Liver (tissue), 2 donors: ENCODE results near the gene DDX31.

Source experiments
- CTCF ChIP-seq: fragments of 150-350 bp; IDR thresholded peaks from 2 replicates; pipeline ENCODE4 v1.5.1; 2017; ENCODE audit warnings: improper control_type of control experiment, low read depth, low read length; ENCODE audit not compliant: missing input control
- YY1 ChIP-seq: IDR thresholded peaks from 2 replicates; pipeline ENCODE4 v1.6.1; 2016; ENCODE audit warnings: antibody characterized with exemption, mild to moderate bottlenecking
- ZBTB33 ChIP-seq: IDR thresholded peaks from 2 replicates; pipeline ENCODE4 v1.6.1; 2016; ENCODE audit warnings: antibody characterized with exemption
- donor health status: healthy.

GRCh38 chr9:132708239-132708638 lies 38.5 kb upstream of the DDX31 start:
- TF ChIP-seq CTCF = no peak
- no peak for TF ChIP-seq YY1
- no peak for TF ChIP-seq ZBTB33
